Stimulated activated CD4-positive, alpha-beta T cell treated with anti-CD3 and anti-CD28 coated beads, TNF-alpha, amount 100 ng/mL, for 24 hours (primary cell): ENCODE data around the gene PCSK5.

Experiments used
- DNase-seq, 3 experiments: peaks; one replicate each; pipeline ENCODE4 v3.0.0-alpha.2; 2020; ENCODE audit warnings: low read depth in 3 of 3

PCSK5 gene

DNA sequence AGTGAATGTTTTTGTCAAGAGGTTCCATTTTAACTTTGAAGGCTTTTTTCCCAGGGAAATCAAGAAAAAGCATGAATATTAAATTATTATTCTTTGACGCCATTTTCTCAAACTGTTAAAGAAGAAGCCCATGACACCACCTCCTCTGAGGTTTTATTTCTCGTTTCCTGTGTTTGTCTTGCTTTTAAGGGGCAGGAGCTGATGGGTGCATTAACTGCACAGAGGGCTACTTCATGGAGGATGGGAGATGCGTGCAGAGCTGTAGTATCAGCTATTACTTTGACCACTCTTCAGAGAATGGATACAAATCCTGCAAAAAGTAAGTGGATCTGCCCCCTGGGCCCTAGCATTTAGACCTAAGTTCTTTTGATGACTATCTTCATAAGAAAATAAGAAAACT is 298.4 kb downstream of the PCSK5 start:
- DNase-seq: no peak

DNA sequence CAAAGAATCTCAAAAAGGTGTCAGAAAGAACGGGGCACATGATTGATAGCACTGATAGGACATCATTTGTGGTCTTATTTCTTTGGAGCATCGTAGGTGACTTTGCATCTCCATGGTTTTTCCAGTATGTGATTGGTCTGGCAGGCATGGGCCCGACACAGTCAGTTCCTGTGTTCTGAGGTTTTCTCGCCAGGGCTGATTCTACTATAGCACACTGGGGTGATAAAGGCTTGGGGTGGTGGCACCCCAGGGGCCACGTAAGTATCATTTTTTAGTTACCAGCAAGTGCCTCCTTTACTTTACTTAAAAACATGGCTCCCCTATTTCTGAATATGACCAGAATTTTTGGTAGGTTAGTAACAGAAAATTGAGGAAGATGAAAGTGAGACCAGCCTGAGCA is 301.0 kb downstream of the PCSK5 start:
- DNase-seq: no peak

DNA sequence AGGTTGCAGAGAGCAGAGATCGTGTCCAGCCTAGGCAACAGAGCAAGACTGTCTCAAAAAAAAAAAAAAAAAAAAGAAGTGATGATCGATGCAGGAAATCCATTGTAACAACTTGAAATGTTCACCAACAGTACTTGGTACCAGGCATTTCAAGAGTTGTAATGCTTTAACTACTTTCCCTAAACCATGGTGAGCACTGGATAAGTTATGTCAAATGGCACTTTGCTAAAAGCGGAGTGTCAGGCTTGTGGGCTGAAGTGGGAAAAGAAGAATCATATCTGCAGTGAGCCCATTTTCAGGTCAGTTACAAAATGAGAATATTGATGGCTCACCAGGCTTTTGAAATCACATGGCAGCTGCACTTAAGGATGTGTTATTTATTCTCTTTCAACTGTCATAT is 301.5 kb downstream of the PCSK5 start:
- DNase-seq: no peak

DNA sequence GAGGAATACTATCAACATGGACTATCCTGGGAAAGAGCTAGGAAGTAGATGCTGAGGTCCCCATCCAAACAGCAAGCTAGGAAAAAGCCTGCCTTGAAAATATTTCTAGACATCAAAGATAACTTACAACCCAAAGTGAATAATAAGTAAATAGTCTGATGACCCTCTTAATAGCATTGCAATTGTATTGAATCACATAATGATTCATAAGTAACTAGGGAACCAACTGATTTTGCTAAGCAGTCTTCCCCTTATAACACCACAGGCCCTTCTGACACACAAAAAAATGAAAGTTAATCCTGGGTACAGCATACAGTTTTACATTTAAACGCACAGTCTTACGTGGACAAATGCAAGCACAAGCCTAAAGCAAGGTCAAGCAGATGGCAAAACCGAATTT is 304.4 kb downstream of the PCSK5 start:
- DNase-seq: no peak

DNA sequence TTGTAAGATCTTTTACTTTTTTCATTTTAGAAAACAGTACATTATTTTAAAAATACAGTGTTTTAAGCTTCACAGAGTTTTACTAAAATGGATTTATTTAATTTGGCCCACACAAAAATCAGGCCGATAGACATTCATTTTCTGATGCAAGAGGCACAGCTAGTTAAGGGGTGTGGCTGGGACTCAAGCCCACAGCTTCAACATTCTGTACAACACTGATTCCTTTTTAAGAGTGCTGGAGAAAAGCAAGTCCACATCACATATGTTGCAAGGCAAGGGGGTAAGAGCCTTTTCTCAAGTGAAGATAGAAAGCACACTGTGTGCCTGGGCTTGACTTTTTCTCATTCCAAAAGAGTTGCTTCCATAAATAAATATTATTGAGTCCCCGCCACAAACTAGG is 307.9 kb downstream of the PCSK5 start:
- no peak for DNase-seq

DNA sequence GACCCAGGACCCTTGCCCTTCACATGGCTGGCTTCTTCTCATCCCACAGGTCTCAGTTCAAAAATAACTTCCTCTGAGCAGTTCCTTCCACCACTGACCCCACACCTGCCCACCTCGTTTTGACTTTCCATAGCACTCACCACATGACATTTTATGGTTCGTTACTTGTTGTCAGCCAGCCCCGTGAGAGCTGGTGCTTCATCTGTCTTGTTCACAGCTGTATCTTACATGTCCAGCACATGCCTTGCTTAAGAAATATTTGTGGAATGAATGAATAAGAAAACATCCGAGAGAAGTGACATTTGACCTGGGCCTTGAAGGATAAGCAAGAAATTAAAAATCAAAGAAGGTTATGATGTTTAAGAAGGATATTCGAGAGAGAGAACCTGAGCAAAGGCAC is 309.8 kb downstream of the PCSK5 start:
- DNase-seq: no peak

DNA sequence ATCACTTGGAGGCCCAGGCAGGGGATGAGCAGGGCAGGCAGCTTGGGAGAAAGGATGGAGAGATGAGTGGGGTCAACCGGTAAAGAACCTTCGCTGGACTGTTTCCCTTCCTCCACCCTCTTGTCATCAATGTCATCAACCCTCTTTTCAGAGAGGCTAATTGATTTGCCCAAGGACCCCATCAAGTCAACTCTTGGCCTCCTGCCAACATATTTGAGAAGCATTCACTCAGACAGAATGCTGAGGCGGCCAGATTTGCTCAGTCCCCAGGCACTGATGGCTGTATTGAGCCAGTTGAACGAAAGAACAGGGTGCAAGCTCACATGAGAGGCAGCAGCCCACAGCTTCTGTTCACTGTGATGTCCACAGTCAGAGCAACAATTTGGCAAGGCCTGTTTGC is 310.3 kb downstream of the PCSK5 start:
- no peak for DNase-seq

DNA sequence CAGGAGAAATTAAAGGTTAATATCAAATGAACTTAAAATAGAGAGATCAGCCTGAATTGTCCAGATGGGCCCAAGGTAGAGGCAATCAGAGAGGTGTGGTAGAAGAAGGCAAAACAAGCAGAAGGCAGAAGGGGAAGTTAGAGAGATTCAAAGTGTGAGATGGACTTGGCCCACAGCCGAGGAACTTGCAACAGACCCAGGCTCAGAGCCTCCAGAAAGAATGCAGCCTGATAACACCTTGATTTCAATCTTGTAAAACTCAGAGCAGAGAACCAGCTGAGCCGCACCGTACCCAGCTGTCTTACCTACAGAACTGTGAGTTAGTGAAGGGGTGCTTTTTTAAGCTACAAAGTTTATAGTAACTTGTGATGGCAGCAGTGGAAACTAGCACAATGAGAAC is 312.9 kb downstream of the PCSK5 start:
- no peak for DNase-seq

DNA sequence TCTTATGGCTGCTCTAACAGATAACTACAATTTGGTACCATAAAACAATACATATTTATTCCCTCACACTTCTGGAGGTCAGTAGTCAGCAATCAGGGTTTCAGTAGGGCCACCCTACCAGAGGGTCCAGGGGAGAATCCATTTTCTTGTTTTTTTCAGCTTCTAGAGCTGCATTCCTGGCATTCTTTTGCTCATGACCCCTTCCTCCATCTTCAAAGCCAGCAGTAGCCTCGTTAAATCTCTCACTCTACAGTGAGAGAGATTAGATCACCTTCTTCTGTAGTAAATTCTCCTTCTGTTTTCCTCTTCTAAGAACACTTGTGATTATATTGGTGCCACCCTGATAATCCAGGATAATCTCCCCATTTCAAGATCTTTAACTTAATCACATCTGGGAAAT is 316.3 kb downstream of the PCSK5 start:
- no peak for DNase-seq

DNA sequence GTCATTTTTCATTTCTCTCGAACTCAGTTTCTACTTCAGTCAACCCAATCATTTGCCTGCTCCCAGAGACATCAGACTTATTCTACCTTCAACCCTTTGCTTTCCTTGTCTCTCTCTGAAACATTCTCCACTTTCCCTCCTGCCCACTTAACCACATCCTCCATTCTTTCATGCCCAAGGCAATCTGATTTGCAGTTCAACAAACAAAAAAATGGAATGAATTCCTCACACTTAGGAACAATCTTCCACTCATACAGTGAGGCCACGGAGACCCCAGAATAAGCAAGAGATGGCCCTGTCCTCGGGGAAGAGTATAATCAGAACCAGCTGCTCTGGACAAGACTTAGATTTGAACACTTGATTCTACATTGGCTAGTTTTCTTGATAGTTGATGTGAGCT is 323.3 kb downstream of the PCSK5 start:
- DNase-seq: no peak

DNA sequence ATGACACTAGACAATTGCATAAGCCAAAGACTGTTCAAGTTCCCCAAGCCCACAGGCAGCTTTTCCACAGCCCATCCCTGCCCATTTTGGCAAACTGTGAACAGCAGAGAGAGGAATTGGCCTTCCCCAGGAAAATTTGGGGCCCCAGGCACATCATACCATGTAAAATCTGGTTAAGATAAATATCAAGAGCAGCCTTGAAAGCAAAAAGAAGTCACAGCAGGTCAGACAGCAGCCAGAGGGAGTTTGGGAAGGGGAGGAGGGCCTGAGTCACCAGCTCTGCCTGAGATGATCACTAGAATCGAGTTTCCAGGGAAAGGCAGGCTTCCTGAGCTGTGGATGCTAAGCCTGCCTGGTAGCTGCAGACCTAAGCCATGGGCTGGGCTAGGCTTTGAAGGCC is 324.6 kb downstream of the PCSK5 start:
- DNase-seq: no peak

DNA sequence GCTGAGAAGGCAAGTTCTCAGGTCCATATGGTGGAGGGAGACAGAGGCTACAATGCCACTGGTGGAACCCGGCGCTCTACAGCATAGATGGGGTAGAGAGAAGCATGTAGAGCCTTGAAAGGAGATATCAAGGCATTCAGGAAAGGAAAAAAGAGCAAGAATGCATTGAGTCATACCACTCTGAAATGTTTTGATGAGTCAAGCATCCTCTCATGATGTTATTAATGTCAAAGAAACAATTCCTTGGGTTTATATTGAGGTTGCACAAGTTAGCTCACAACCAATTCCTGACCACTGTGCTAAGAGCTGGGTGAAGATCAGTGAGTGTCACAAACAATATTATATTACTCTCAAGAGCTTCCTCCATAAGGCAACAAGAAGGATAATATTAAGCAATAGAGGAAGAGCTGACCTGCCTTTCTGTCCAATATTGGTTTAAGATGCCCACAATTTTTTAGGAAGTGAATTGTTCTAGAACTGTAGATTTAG is 325.7 kb downstream of the PCSK5 start:
- no peak for DNase-seq

DNA sequence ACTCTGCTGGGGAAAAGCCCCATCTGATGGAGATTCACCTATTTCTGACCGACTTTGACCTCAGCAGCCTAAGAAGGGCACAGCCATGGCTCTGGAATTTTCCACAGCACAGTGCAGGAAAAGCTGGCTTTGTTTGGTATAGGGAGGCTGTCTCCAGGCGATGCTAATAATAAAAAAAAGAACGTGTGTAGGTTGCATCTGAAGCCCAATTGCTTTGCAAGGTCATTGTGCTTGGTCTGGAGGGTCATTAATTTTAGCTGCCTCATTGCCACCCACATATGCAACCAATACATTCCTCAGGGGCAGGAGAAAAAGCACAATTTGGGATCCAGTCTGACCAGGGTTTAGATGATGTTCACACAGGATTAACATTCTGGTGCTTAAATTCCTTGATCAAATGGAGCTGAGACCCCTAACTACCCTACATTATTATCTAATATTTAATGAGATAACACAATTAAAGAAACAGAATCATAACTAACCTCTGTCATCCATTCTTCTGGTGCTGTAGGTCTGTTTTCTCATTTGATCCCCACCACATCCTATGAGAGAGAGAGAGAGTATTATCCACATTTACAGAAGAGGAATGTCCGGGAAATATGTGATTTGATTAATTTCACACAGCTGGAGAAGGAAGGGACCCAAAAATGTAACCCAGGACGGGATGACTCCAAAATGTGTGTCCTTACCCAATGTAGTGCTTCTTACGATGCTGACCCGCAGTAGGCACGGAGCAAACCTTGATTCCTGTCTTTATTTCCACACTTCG is 327.8 kb downstream of the PCSK5 start:
- no peak for DNase-seq

DNA sequence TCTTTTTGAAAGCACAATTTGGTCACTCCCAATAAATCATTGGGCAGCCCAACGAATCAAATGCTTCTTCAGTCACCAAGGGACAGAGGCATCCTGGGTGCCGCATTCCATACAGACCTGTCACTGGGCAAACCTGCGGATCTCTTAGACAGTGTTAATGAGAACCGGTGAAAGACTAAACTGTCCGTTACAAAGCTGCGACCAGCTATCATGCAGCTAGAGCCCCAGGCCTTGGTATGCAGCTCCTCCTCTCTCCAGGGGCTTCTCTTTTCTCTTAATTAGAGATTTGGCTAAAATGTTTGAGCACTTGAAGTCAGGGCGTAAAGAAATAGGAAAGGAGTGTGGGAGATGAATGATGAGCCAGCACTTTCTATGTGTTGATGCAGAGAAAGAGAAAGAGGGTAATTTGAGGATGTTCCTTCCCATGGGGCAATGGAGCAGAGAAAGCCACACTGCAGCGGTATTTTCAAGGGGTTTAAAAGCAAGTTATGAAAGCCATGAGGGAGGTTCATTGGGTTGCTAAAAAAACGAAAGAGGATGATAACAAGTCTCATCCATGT is 328.5 kb downstream of the PCSK5 start:
- no peak for DNase-seq

DNA sequence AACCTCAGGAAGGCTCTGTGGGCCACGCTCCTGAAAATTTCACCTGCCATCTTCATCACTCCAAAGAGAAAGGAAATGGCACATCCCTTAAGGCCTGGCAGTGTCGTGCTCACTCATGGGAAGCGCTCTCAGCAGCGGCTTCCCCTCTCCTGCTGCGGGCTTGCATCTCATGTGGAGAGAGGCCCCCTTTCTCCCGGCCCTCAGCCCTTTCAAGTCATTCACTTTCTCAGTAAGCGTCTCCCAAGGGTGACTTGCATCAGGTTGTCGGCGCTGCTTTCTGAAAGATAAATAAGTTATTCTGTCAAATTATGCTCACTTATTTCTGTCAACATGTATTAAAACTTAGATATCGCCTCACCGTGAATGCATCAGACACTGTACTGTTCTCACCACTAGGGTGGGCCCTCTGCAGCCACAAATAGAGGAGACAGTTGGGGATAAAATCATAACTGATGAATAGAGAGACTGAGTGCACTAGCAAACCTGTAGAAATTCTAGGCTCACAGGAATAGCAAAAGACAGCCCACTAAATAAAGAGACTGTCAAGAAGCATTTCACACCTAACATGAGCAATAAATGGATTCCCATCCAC is 329.2 kb downstream of the PCSK5 start:
- DNase-seq: no peak

DNA sequence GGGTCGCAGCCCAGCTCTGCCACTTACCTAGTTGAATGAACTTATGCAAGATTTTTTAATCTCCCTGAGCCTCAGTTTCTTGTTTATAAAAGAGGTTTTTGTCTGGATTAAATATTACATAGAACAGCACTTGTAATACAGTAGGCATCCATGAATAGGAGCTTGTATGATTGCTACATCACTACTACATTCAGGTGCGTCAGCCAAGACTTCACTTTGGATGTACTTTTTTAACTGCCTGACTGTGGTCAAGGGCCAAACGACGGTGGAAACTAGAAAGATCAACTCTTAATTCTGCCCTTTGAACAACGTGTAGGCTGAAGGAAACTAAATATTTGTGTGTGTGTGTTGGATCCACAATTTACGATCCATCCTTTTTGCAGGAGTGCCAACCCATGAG is 330.9 kb downstream of the PCSK5 start:
- DNase-seq: no peak

DNA sequence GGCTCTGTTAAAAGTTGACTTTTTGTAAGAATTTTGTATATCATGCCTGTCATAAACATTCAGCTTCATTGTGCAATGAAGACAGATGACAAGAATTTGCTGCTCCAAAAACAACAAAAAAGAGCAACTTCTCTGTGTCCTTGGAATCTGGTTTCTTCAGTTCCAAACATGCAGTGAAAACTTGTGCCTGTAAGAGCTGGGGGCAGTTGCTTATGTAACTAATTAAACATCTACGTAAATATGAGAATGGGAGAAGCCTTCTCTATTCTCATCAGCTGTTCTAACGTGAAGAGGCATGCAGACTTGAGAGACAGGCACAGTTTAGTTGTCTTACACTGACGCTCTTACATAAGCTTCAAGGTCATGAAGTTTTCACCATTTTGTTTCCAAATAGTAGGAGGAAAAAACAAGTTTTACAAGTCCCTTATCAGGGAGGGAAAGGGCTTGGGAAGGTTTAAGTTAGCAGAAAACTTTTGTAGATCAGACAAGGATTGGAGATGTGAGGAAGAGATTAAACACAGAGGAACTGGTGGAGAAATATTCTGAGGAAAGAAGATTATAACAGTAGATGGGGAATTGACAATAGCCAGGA is 333.4 kb downstream of the PCSK5 start:
- no peak for DNase-seq

DNA sequence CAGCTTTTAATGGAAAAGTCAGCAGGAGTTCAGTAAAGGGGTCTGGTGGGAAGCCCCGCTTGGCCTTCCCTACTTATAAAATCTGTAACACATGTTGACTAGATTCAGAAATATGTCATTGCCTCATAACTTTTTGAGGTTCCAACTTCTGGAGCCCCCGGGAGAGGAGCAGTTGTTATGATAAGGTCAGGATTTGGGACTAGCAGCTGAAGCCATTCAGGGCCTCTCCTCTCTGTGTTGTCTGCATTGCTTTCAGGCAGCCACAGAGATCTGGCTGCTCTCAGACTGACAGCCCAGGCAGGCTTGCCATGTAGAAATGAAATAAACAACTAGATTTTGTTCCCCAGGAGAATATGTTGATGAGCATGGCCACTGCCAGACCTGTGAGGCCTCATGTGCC is 336.7 kb downstream of the PCSK5 start:
- no peak for DNase-seq

DNA sequence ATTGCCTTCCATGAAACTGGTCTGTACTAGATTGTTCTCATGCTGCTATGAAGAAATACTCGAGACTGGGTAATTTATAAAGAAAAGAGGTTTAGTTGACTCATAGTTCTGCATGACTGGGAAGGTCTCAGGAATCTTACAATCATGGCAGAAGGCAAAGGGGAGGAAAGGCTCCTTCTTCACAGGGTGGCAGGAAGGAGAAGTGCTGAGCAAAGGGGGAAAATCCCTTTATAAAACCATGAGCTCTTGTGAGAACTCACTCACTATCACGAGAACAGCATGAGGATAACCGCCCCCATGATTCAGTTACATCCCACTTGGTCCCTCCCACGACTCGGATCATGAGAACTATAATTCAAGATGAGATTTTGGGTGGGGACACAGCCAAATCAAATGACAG is 340.5 kb downstream of the PCSK5 start:
- DNase-seq: no peak

DNA sequence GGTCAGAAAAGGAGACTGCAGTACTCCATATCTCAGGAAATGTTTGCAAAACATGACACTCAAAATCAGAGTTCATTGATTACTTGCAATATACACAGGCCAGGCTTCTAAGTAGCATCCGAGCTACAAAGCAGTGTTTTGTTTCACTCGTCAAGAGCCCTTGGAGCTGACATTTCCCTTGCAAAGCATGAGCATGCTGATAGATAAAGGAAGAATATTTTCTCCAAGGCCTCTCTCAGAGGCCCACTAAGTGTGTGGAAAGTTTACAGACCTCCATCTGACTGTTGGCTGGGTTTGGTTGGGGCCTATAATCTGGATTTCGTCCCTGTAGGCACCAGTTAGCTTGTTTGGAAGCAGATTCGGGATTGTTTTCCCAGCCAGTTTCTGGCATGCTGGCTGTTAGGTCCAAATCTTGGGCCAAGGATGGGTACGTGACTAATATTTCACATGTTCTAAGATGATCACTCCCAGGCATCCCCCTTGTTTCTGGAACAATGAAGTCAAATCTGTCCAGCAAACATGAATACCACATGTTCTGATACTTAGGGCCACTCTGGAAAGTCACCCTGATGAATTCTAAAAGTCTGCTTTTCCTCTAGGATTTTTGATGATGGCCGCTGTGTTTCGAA is 342.5 kb downstream of the PCSK5 start:
- no peak for DNase-seq

DNA sequence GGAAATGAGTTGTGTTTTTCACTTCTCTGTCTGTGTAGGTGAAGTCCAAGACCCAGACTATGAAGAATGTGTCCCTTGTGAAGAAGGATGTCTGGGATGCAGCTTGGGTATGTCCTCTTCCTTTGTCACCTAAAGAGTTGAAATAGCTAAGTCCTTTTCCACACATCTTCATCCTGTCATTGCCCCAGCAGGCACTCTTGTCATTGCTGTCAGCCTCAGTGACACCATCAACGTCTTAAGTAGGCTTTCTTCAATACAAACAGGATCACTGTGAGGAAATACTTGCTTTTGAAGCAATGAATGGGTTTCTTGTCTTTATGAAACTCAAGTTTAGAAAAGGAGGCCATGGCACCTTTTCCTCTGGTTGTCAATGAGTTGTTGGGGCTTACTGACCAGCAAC is 350.1 kb downstream of the PCSK5 start:
- no peak for DNase-seq

DNA sequence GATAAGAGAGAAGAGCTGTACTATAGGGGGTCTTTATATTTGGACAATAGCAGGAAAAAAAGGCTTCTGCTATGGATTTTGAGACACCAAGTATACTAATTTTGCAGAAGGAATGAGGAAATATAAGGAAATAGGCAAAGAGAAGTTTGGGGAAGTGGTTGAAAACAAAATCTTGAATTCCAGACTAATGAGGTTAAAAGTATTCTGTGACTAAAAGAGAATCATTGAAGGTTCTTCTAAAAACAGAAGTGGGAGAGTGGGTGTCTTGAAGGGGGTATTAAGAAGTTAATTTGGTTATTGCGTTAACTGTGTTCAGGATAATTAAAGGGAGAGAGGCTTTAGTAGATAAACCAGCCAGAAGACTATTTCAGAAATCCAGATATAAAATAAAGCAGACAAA is 355.0 kb downstream of the PCSK5 start:
- no peak for DNase-seq

DNA sequence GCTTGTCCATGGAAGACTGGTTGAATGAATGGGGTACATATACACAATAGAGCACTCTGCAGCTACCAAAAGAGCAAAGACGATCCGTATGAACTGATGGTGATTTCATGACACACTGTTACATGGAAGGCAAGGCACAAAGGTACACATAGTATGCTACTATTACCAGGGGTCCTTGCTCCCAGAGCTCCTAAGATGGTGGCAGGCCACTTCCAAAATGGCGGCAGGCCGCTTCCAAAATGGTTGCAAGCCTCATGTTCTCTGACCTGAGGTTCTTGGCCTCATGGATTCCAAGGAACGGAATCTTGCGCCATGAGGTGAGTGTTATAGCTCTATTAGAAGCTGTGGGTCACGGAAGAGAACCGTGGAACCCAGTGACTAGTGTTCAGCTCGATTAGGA is 356.2 kb downstream of the PCSK5 start:
- DNase-seq: no peak
